HG02759 (cell line): ENCODE data around the gene CDH8.

Source experiments
- ATAC-seq: cut with Tn5 transposase; IDR thresholded peaks from one replicate; pipeline ENCODE4 v1.9.1; 2021; ENCODE audit warnings: mild to moderate bottlenecking, moderate library complexity; ENCODE audit not compliant: unreplicated experiment

CDH8 gene

DNA sequence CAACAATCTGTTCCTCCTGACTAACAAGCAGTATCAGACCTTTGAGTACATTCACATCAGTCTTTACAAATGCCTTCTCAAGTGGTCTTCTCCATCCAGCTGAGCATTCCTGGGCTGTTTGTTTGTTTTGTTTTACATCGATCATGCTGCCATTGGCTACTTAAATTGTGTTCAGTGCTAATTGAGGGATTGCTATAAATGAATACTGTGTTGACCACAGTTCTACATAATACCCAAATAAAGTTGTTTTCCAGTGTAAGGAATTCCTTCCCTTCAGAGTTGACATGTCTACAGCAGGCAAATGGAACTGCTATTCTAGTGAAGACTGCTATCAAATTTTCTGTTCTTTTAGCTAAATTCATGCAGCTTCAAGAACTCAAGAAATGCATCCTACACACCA is 3.2 kb downstream of the CDH8 start:
- no peak for ATAC-seq

- no peak for ATAC-seq
These were observed 6.3 kb downstream of the CDH8 start for GRCh38 chr16:62029947-62030346.

DNA sequence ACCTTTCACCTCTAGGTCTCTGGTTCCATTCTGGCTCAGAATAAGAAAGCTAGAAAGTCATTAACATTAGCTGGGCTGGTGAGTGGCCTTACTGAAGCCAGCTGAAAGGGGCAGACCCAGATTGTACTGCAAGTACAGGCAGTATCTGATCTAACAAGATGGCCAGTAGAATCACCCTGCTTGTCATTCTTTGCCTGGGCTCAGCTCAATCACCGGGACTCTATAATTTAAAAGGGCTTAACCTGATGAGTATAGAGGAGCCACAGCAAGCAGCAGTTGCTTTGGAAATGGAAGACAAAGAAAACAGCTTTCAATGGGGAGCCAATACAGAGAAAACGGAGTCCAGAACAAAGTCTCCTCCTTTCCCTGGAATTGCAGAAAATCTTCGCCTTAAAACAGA is 13.6 kb downstream of the CDH8 start:
- no peak for ATAC-seq

GRCh38 chr16:62021161-62021581 is 15.1 kb downstream of the CDH8 start:
- ATAC-seq: no peak

- ATAC-seq: no peak
These were observed 15.6 kb downstream of the CDH8 start for GRCh38 chr16:62020681-62021080.

- ATAC-seq: no peak
These were observed 16.4 kb downstream of the CDH8 start for GRCh38 chr16:62019851-62020250.

DNA sequence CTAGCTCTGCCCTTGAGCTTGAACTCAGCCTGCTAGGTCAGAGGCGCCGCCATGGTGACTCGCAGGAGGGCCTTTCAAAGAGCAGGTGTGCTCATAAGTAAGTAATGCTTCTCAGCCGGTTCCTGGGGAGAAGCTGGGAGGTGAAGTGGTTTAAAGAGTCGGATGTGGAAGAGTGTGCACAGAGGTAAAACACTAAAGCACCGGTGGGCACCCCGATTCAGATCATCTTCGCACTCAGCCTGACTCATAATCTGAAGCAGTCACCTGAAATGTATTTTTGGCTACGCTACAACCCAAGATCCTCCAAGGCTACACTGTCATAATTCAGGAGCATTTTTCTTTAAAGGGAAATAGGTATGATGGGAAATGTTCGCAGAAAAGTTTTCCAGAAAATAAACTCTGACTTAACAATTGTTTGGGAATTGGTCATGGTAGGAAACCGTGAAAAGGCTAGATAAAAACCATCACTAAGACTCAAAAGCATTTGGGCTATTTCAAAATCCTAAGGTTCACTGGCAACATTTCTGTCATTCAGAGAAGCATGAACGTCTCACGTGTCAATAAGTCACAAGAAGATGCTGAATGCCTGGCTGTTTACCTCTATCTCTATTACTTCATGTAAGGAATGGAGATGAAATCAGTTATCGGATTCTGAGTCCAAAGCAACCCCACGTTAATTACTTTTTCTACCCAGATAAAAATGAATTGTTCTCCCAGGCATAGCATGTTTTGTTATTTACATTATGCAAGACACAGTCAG is 17.8 kb downstream of the CDH8 start:
- ATAC-seq: no peak

DNA sequence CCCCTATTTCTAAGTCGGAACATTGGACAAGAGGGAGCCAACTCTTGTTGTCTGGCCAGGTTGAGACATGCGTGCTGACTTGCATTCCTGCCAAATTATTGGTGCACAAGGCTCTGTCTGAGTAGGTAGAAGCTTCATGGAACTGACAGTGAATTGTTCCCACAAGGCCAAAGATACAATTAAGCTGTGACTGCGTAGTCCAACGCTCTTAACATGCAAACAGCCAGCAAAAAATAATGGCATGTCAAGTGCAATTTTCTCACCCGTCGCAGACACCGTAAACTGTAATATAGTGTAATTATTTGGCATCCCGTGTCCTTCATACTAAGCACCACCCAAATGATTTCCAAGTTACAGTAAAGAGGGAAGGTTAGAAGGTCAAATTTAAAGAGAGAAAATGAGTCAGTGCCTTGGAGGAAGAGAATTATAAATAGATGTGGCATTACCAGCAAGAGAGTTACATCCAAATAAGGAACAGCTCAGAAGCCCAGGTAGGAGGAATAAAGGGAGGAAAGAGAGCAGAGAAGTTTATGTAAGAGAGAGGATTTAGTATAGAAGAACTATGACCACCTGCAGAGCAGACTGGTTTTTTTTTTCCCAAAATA is 21.8 kb downstream of the CDH8 start:
- no peak for ATAC-seq

DNA sequence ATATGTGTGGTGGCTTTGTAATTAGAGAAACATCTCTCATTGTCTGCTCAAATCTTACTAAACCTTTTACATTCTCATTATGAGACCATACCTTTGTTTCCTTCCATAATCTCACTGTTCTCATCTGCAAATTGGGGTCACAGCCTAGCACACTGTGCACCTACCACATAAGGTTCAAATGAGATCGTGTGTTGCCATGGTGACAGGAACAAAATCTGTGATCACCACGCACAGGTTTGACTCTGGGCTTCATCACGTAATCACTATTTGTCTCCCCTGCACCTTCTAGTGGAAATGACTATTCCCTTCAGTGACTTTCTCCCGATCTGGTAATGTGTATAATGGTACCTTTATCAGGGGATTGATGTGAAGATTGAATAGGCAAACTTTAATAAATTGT is 26.1 kb downstream of the CDH8 start:
- no peak for ATAC-seq

- no peak for ATAC-seq
These were observed 37.8 kb downstream of the CDH8 start for GRCh38 chr16:61998460-61998859.

GRCh38 chr16:61993108-61993507 is 43.1 kb downstream of the CDH8 start:
- ATAC-seq: no peak

DNA sequence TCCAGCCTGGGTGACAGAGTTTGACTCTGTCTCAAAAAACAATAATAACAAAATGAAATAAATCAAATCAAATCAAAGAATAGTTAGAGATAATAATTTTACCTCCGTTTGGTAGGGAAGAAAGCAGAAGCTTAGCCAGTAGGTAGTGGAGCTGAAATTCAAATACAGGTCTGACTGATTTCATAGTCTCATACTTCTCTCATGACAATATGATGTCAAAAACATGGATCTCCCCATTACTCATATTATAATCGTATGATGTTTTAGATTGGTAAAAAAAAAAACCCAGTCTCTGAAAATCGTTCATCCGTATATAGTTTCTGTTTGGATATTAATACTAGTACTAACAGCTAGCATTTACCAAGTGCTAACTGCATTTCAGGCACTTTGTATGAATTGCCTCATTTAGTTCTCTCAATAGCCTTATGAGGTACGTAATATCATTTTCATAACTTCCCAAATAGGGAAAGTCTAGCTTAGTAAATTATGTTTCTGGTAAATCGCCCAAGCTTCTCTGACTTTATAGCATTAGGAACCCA is 48.7 kb downstream of the CDH8 start:
- ATAC-seq: no peak

- no peak for ATAC-seq
These were observed 67.2 kb downstream of the CDH8 start for GRCh38 chr16:61969077-61969382.

- ATAC-seq: no peak
These were observed 67.8 kb downstream of the CDH8 start for GRCh38 chr16:61968242-61969076.

DNA sequence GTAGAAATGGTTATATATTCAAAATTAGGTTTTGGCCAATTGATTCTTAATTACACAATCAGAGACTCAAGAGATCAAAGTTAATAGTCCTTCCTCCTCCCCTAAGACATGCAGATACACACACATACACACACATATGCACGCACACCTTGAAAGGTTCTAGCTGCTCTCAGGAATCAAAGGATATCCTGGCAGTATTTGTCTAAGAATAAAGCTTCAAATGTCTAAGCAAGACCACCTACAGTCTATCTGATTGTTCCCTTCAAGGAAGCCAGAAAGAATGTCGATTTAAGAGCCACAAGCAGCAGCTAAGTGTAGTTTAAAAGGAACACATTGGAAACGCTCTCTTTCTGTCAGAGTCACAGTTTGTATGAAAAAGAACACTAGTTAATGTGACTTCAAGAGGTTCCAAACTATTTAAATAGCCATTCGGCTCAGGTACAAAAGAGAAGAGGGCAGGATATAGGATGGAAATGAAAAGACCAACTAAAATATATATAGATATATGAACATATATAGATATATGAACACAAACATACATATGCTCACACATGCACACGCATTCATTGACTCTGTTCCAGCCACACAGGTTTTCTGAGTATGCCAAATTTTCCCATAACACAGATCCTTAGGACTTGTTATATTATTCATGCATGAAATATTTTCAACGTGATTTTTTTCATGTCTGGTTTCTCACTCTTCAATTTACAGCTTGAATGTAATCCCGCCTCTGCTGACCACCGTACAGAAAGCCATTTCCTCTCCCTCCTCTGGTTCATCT is 79.0 kb downstream of the CDH8 start:
- no peak for ATAC-seq

- no peak for ATAC-seq
These were observed 83.4 kb downstream of the CDH8 start for GRCh38 chr16:61952841-61953240.

GRCh38 chr16:61948414-61948813 is 87.8 kb downstream of the CDH8 start:
- no peak for ATAC-seq

DNA sequence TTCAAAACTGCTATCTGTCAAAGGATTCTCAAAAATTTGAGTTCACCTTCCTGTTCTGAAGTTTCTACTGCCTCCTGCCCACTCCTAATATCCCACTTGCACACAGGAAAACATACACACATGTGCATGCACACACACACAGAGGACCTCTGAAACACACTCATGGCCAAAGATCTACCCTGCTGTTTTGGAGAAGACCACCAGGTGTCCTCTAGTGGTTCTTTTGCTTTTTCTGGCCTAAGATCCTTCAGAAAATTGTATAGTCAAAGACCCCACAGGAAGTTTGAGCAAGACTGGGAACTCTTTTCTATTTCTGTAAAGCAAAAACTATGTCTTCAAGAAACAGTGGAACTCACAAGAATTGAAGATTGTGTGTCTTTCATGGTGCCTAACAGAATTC is 90.2 kb downstream of the CDH8 start:
- ATAC-seq: no peak

DNA sequence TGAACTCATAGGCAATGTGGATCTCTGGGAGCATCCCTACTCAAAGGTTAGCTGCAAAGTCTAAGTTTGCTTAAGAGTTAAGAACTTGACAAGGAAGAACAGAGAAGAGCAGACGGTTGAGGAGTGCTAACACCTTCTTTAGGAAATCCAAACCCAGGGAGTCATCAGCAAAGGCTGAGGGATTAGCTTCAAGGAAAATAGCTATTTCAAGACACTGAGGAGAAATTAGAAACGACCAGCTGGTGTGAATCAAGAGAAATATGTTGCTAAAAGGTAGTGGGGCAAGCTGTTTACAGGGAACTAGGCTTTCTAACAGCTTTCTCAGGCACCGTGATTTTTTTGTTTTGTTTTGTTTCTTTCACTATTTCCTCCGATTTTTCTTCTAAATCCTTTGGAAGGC is 90.7 kb downstream of the CDH8 start:
- no peak for ATAC-seq

DNA sequence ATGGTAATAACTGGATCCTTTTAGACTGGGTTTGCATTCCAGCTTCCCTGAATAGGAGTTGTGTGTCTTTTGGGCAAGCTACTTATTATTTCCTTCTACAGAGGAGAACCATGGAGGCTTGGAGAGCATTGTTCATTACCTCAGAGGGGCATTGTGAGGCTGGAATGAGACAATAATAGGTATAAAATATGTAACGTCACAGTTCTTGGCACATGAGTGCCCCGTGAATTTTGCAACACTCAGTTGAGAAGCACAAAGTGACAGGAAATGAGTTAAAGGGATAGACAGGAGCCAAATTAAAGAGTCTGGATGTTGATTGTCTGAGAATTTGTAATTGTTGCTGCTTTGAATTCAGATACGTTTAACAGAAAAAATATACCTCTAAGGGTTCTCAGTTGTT is 92.2 kb downstream of the CDH8 start:
- no peak for ATAC-seq

DNA sequence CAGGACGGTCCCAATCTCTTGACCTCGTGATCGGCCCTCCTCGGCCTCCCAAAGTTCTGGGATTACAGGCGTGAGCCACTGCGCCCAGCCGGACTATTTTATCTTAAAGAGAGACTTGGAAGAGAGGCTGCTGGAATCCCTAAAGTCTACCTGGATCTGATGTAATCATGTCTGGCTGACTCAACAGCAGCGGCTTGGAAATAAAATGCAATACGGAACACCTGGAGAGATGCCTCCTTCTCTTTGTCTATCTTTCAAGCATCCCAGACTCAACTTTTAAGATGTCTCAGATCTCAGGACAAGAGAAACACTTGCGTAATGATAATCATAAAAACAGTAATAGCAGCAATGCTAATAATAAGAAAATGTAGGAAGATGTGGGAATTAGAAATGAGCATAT is 95.6 kb downstream of the CDH8 start:
- no peak for ATAC-seq
